ENCODE data around the gene RASAL2.
"Not testable (repeated sequence)": the region's sequence is repeated elsewhere in the genome, so short reads cannot be mapped to it uniquely, and the experiment has no call there.

RASAL2 gene

GRCh38 chr1:178237121-178237520, 143.2 kb downstream of the RASAL2 start:
- no peak for DNase-seq (ENCODE audit: low spot score)

- no peak for DNase-seq (ENCODE audit: low spot score)
These were observed 145.0 kb downstream of the RASAL2 start for GRCh38 chr1:178238722-178239510.

GRCh38 chr1:178241057-178241456, 147.2 kb downstream of the RASAL2 start:
- DNase-seq (ENCODE audit: low spot score): no peak

- DNase-seq (ENCODE audit: low spot score): no peak
These were observed 147.9 kb downstream of the RASAL2 start for GRCh38 chr1:178241837-178242236.

- DNase-seq (ENCODE audit: low spot score): peak; percentile 31
These were observed 149.2 kb downstream of the RASAL2 start for GRCh38 chr1:178243119-178243518.

GRCh38 chr1:178243890-178244289, 150.0 kb downstream of the RASAL2 start:
- no peak for DNase-seq (ENCODE audit: low spot score)

- not testable (repeated sequence) for DNase-seq (ENCODE audit: low spot score)
These were observed 154.4 kb downstream of the RASAL2 start for GRCh38 chr1:178248284-178248683.

GRCh38 chr1:178253581-178253980, 159.7 kb downstream of the RASAL2 start:
- not testable (repeated sequence) for DNase-seq (ENCODE audit: low spot score)

- no peak for DNase-seq (ENCODE audit: low spot score)
These were observed 160.5 kb downstream of the RASAL2 start for GRCh38 chr1:178254433-178254832.

GRCh38 chr1:178258536-178258935, 164.6 kb downstream of the RASAL2 start:
- DNase-seq (ENCODE audit: low spot score): no peak

- DNase-seq (ENCODE audit: low spot score): peak; percentile 41
These were observed 168.2 kb downstream of the RASAL2 start for GRCh38 chr1:178262120-178262500.

- no peak for DNase-seq (ENCODE audit: low spot score)
These were observed 169.4 kb downstream of the RASAL2 start for GRCh38 chr1:178263341-178263740.

GRCh38 chr1:178266113-178266512, 172.2 kb downstream of the RASAL2 start:
- no peak for DNase-seq (ENCODE audit: low spot score)

- DNase-seq (ENCODE audit: low spot score): peak; percentile 63
These were observed 172.7 kb downstream of the RASAL2 start for GRCh38 chr1:178266619-178267066.

GRCh38 chr1:178267646-178268094, 173.8 kb downstream of the RASAL2 start:
- peak; percentile 15 for DNase-seq (ENCODE audit: low spot score)

- no peak for DNase-seq (ENCODE audit: low spot score)
These were observed 177.6 kb downstream of the RASAL2 start for GRCh38 chr1:178271471-178271870.

GRCh38 chr1:178273707-178274410, 180.0 kb downstream of the RASAL2 start:
- DNase-seq (ENCODE audit: low spot score): no peak

- no peak for DNase-seq (ENCODE audit: low spot score)
These were observed 181.1 kb downstream of the RASAL2 start for GRCh38 chr1:178275049-178275448.

GRCh38 chr1:178275553-178275952, 181.6 kb downstream of the RASAL2 start:
- DNase-seq (ENCODE audit: low spot score): no peak

- DNase-seq (ENCODE audit: low spot score): no peak
These were observed 184.1 kb downstream of the RASAL2 start for GRCh38 chr1:178277793-178278530.

GRCh38 chr1:178278916-178279686, 185.2 kb downstream of the RASAL2 start:
- no peak for DNase-seq (ENCODE audit: low spot score)

GRCh38 chr1:178282949-178283367, 189.1 kb downstream of the RASAL2 start:
- DNase-seq (ENCODE audit: low spot score): peak; percentile 29

Measured in iPS-NIHi11 (cell line).